Liver (tissue), 9 donors: ENCODE results near the gene KIF6. TPM values are rescaled to one million over a fixed set of nuclear protein-coding genes. Genes with fewer than 3 reads are reported as not detected.

Experiments used
- DNase-seq: peaks from one replicate; pipeline ENCODE4 v3.0.0-alpha.2; 2017; ENCODE audit warnings: low spot score
- H3K27ac ChIP-seq, 2 donors: one replicate each; pipeline ENCODE4 v1.7.0; 2013; ENCODE audit warnings: inconsistent platforms in 2 of 2, low read length in 2 of 2, control low read depth in 1 of 2, low read depth in 1 of 2, mild to moderate bottlenecking in 1 of 2
- H3K27me3 ChIP-seq, 4 donors: one replicate each; pipeline versions ENCODE4 v1.6.1 to v1.7.0; 2013; ENCODE audit warnings: low read length in 3 of 4, inconsistent platforms in 1 of 4, mild to moderate bottlenecking in 1 of 4, moderate library complexity in 1 of 4; ENCODE audit not compliant: control insufficient read depth in 4 of 4, insufficient read depth in 4 of 4
- H3K36me3 ChIP-seq, 4 donors: one replicate each; pipeline versions ENCODE4 v1.6.1 to v1.7.0; 2013; ENCODE audit warnings: low read length in 3 of 4, mild to moderate bottlenecking in 3 of 4, low read depth in 1 of 4, moderate library complexity in 1 of 4; ENCODE audit not compliant: control insufficient read depth in 4 of 4, insufficient read depth in 3 of 4
- H3K4me1 ChIP-seq, 4 donors: one replicate each; pipeline versions ENCODE4 v1.6.1 to v1.7.0; 2013; ENCODE audit warnings: low read length in 3 of 4, mild to moderate bottlenecking in 3 of 4, moderate library complexity in 1 of 4; ENCODE audit not compliant: control insufficient read depth in 4 of 4, insufficient read depth in 4 of 4
- H3K4me3 ChIP-seq, 3 donors: one replicate each; pipeline versions ENCODE4 v1.6.1 to v1.7.0; 2013; ENCODE audit warnings: low read length in 3 of 3, control low read depth in 1 of 3, low read depth in 1 of 3, mild to moderate bottlenecking in 1 of 3
- H3K9ac ChIP-seq, 2 donors: one replicate each; pipeline ENCODE4 v1.7.0; 2013; ENCODE audit warnings: low read length in 2 of 2, mild to moderate bottlenecking in 2 of 2, moderate library complexity in 2 of 2, control low read depth in 1 of 2, low read depth in 1 of 2
- H3K9me3 ChIP-seq, 4 donors: one replicate each; pipeline versions ENCODE4 v1.6.1 to v1.7.0; 2013; ENCODE audit warnings: low read length in 3 of 4; ENCODE audit not compliant: control insufficient read depth in 4 of 4
- EGR1 ChIP-seq, 2 donors: IDR thresholded peaks; 2 replicates each; pipeline ENCODE4 v1.6.1; 2016 to 2018; ENCODE audit warnings: antibody characterized with exemption in 2 of 2, low read depth in 2 of 2
- FOXA1 ChIP-seq: IDR thresholded peaks from 2 replicates; pipeline ENCODE4 v1.6.1; 2016; ENCODE audit warnings: antibody characterized with exemption
- FOXA2 ChIP-seq: IDR thresholded peaks from 2 replicates; pipeline ENCODE4 v1.6.1; 2016; ENCODE audit warnings: antibody characterized with exemption
- GABPA ChIP-seq, 2 donors: IDR thresholded peaks in 1 of 2; conservative IDR thresholded peaks in 1 of 2; 2 replicates each; pipeline ENCODE4 v1.6.1; 2016; ENCODE audit warnings: antibody characterized with exemption in 2 of 2, mild to moderate bottlenecking in 1 of 2, moderate library complexity in 1 of 2
- HNF4A ChIP-seq, 2 donors: conservative IDR thresholded peaks; 2 replicates each; pipeline ENCODE4 v1.6.1; 2016; ENCODE audit warnings: antibody characterized with exemption in 2 of 2, mild to moderate bottlenecking in 2 of 2
- HNF4G ChIP-seq: IDR thresholded peaks from 2 replicates; pipeline ENCODE4 v1.6.1; 2016; ENCODE audit warnings: antibody characterized with exemption
- JUND ChIP-seq, 2 donors: IDR thresholded peaks; 2 replicates each; pipeline ENCODE4 v1.6.1; 2016; ENCODE audit warnings: antibody characterized with exemption in 2 of 2
- NR2F2 ChIP-seq: IDR thresholded peaks from 2 replicates; pipeline ENCODE4 v1.6.1; 2016; ENCODE audit warnings: antibody characterized with exemption
- RAD21 ChIP-seq, 2 donors: IDR thresholded peaks; 2 replicates each; pipeline ENCODE4 v1.6.1; 2016; ENCODE audit warnings: antibody characterized with exemption in 2 of 2, mild to moderate bottlenecking in 2 of 2
- RXRA ChIP-seq, 2 donors: IDR thresholded peaks; 2 replicates each; pipeline ENCODE4 v1.6.1; 2017 to 2018; ENCODE audit warnings: antibody characterized with exemption in 2 of 2, mild to moderate bottlenecking in 1 of 2
- SP1 ChIP-seq: IDR thresholded peaks from 2 replicates; pipeline ENCODE4 v1.6.1; 2018; ENCODE audit warnings: antibody characterized with exemption, mild to moderate bottlenecking
- TAF1 ChIP-seq: conservative IDR thresholded peaks from 2 replicates; pipeline ENCODE4 v1.6.1; 2016; ENCODE audit warnings: antibody characterized with exemption, mild to moderate bottlenecking
- YY1 ChIP-seq: IDR thresholded peaks from 2 replicates; pipeline ENCODE4 v1.6.1; 2016; ENCODE audit warnings: antibody characterized with exemption, mild to moderate bottlenecking
- WGBS: extraction: QIAGEN DNeasy Blood & Tissue Kit; methylation state at CpG from one replicate; pipeline ENCODE4 v1.1.7; 2013; 5-methylcytosine and 5-hydroxymethylcytosine counted together
- polyA plus RNA-seq, 2 donors: library from polyadenylated mRNA; stranded (reverse) in 1 of 2; unstranded in 1 of 2; fragments of 200-250 nt in 1 of 2; fragments of >200 nt in 1 of 2; fragmentation: Nextera tagmentation in 1 of 2; extraction: Ambion mirVana in 1 of 2; gene quantifications; one replicate each; pipeline versions ENCODE4 v1.2.1 to v1.2.3, GENCODE V29; 2013 to 2015
- total RNA-seq, 2 donors: library from RNA; depleted of rRNA; stranded (reverse); fragments of >200 nt; gene quantifications; one replicate each; pipeline ENCODE4 v1.2.3, GENCODE V29; 2014
- TF ChIP-seq, protein P1 (sequence below): IDR thresholded peaks from 2 replicates; pipeline ENCODE4 v1.6.1; 2016; ENCODE audit warnings: antibody characterized with exemption, mild to moderate bottlenecking
- TF ChIP-seq, protein P2 (sequence below): fragments of 150-350 bp; IDR thresholded peaks from 2 replicates; pipeline ENCODE4 v1.5.1; 2017; ENCODE audit warnings: improper control_type of control experiment, low read depth, low read length; ENCODE audit not compliant: missing input control
- TF ChIP-seq, protein P3 (sequence below): IDR thresholded peaks from 2 replicates; pipeline ENCODE4 v1.6.1; 2016; ENCODE audit warnings: antibody characterized with exemption
- TF ChIP-seq, protein P4 (sequence below): IDR thresholded peaks from 2 replicates; pipeline ENCODE4 v1.6.1; 2016; ENCODE audit warnings: antibody characterized with exemption
- TF ChIP-seq, protein P5 (sequence below): IDR thresholded peaks from 2 replicates; pipeline ENCODE4 v1.6.1; 2016; ENCODE audit warnings: antibody characterized with exemption
- donor health status: healthy.
- donor health status: healthy.
- donor health status: healthy.
- donor health status: healthy.
- donor health status: healthy.

The KIF6 gene
- total and polyA plus RNA-seq, 4 donors, result 0.17 to 7.5 (median 0.29) TPM

DNA sequence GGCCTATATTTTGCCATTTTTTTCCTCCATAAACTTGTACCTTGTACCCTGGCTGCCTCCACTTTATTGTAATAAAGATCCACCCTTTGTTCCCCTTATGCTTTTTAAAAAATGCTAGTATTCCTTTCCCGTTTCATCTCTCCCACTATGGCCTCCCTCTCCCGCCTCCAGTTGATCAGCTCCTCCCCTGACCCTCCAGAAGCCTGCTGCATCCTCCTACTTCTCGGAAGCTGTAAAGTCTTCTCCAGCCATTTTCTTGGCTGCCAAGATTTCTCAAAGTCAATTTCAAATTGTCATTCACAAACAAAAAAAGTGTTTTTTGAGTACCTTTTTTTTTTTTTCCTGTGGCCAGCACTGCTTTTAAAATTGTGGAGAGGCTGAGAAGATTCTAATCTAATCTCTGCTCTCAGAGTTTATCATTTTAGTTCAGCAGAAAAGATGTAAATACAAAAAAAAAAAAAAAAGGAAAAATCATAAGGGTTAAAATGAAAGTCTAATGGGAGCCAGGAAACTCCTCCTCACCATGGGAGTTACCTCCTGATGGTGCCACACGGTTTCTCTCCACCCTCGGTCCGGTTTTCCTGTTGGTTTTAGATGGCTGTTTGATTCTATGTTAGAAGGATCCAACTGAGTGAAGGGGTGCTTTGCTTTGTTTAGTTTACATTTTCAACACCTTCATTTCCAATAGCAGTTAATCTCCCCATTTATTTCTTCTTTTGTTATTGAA lies 299.7 kb downstream of the KIF6 start:
- WGBS, result 87% methylated on average over 6 of the region's 6 CpGs
- no peaks in the 10 kb centered on the region for H3K27me3 ChIP-seq
- TF ChIP-seq, protein P1, sequence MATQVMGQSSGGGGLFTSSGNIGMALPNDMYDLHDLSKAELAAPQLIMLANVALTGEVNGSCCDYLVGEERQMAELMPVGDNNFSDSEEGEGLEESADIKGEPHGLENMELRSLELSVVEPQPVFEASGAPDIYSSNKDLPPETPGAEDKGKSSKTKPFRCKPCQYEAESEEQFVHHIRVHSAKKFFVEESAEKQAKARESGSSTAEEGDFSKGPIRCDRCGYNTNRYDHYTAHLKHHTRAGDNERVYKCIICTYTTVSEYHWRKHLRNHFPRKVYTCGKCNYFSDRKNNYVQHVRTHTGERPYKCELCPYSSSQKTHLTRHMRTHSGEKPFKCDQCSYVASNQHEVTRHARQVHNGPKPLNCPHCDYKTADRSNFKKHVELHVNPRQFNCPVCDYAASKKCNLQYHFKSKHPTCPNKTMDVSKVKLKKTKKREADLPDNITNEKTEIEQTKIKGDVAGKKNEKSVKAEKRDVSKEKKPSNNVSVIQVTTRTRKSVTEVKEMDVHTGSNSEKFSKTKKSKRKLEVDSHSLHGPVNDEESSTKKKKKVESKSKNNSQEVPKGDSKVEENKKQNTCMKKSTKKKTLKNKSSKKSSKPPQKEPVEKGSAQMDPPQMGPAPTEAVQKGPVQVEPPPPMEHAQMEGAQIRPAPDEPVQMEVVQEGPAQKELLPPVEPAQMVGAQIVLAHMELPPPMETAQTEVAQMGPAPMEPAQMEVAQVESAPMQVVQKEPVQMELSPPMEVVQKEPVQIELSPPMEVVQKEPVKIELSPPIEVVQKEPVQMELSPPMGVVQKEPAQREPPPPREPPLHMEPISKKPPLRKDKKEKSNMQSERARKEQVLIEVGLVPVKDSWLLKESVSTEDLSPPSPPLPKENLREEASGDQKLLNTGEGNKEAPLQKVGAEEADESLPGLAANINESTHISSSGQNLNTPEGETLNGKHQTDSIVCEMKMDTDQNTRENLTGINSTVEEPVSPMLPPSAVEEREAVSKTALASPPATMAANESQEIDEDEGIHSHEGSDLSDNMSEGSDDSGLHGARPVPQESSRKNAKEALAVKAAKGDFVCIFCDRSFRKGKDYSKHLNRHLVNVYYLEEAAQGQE, result no peak
- TF ChIP-seq GABPA (IDR thresholded peaks at IDR 0.05 in 1 of 2, conservative IDR thresholded peaks at IDR 0.05 in 1 of 2) (no peak), RAD21 (IDR thresholded peaks at IDR 0.05) (no peak), SP1 (no peak), RXRA (IDR thresholded peaks at IDR 0.05) (no peak), JUND (IDR thresholded peaks at IDR 0.05) (no peak), NR2F2 (no peak), TAF1 (no peak), EGR1 (IDR thresholded peaks at IDR 0.05; ENCODE audit: low read depth in 2 of 2) (no peak), HNF4G (no peak), YY1 (no peak), FOXA2 (no peak), HNF4A (conservative IDR thresholded peaks at IDR 0.05) (no peak), FOXA1 (no peak)
- TF ChIP-seq, protein P2, sequence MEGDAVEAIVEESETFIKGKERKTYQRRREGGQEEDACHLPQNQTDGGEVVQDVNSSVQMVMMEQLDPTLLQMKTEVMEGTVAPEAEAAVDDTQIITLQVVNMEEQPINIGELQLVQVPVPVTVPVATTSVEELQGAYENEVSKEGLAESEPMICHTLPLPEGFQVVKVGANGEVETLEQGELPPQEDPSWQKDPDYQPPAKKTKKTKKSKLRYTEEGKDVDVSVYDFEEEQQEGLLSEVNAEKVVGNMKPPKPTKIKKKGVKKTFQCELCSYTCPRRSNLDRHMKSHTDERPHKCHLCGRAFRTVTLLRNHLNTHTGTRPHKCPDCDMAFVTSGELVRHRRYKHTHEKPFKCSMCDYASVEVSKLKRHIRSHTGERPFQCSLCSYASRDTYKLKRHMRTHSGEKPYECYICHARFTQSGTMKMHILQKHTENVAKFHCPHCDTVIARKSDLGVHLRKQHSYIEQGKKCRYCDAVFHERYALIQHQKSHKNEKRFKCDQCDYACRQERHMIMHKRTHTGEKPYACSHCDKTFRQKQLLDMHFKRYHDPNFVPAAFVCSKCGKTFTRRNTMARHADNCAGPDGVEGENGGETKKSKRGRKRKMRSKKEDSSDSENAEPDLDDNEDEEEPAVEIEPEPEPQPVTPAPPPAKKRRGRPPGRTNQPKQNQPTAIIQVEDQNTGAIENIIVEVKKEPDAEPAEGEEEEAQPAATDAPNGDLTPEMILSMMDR, result no peak
- TF ChIP-seq, protein P3, sequence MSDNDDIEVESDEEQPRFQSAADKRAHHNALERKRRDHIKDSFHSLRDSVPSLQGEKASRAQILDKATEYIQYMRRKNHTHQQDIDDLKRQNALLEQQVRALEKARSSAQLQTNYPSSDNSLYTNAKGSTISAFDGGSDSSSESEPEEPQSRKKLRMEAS, result no peak
- TF ChIP-seq, protein P4, sequence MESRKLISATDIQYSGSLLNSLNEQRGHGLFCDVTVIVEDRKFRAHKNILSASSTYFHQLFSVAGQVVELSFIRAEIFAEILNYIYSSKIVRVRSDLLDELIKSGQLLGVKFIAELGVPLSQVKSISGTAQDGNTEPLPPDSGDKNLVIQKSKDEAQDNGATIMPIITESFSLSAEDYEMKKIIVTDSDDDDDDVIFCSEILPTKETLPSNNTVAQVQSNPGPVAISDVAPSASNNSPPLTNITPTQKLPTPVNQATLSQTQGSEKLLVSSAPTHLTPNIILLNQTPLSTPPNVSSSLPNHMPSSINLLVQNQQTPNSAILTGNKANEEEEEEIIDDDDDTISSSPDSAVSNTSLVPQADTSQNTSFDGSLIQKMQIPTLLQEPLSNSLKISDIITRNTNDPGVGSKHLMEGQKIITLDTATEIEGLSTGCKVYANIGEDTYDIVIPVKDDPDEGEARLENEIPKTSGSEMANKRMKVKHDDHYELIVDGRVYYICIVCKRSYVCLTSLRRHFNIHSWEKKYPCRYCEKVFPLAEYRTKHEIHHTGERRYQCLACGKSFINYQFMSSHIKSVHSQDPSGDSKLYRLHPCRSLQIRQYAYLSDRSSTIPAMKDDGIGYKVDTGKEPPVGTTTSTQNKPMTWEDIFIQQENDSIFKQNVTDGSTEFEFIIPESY, result no peak
- TF ChIP-seq, protein P5, sequence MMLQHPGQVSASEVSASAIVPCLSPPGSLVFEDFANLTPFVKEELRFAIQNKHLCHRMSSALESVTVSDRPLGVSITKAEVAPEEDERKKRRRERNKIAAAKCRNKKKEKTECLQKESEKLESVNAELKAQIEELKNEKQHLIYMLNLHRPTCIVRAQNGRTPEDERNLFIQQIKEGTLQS, result no peak
- H3K36me3 ChIP-seq, result no peaks in the 10 kb centered on the region
- H3K9me3 ChIP-seq, result no peaks in the 10 kb centered on the region
- no peak overlapping the region for H3K27ac ChIP-seq
- no peaks in the 10 kb centered on the region for H3K4me1 ChIP-seq
- H3K9ac ChIP-seq, result no peak overlapping the region
- DNase-seq, result no peak
- no peak overlapping the region for H3K4me3 ChIP-seq
